ENCODE measurements around the gene PTPN14.

DNA sequence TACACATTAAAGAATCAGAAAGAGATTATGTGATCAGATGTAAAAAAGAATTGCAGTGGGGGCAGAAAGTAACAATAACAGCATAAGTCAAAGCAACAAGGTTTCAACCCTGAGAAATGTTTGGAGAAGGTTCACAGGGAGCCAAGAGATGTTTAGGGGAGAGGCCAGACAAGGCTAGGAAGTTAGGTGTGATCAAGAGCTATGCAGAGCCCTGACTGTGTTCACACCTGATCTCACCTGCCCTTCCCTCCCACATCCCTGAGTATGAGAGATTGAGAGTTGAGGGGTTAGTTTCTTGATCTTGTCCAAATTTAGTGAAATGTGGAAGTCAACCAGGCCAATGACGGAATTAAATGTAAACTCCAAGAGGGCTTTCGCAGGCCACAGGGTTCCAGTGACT, 10.2 kb downstream of the PTPN14 start:
- no peak for TF ChIP-seq CTCF (IDR thresholded peaks at IDR 0.05; ENCODE audit: borderline replicate concordance, extremely low read depth, low read length, poor library complexity, severe bottlenecking)
- no peak for TF ChIP-seq EZH2 (IDR thresholded peaks at IDR 0.05; ENCODE audit: borderline replicate concordance, low read depth, low read length, severe bottlenecking)
